Measurements from ENCODE around the gene SNX17.

Gene SNX17

DNA sequence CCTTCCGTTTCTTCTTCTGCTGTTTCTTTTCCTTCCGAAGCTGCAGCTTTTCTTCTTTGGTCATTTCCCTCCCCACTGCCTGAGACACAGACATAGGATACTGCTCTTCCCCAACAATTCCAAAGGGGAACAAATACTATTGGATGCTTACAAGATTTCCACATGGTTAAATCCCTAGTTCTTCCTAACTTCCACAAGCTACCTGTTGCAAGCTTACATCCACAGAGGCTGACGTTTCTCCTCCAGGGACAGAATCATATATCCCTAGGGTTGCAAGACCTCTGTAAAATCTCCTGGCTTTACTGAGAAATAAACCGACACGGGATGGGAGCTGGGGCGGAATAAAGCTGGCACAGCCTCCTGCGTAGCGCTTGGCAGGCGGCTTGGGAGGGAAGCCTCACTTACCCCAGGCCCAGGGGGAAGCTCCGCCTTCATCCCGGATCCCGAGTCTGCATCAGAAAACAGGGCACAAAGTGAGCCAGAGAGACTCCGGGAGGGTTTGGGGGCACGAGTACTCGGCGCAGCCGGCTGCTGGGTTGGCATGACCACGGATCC, 868 bp upstream of the SNX17 start:
- peak; percentile 43 for DNase-seq

DNA sequence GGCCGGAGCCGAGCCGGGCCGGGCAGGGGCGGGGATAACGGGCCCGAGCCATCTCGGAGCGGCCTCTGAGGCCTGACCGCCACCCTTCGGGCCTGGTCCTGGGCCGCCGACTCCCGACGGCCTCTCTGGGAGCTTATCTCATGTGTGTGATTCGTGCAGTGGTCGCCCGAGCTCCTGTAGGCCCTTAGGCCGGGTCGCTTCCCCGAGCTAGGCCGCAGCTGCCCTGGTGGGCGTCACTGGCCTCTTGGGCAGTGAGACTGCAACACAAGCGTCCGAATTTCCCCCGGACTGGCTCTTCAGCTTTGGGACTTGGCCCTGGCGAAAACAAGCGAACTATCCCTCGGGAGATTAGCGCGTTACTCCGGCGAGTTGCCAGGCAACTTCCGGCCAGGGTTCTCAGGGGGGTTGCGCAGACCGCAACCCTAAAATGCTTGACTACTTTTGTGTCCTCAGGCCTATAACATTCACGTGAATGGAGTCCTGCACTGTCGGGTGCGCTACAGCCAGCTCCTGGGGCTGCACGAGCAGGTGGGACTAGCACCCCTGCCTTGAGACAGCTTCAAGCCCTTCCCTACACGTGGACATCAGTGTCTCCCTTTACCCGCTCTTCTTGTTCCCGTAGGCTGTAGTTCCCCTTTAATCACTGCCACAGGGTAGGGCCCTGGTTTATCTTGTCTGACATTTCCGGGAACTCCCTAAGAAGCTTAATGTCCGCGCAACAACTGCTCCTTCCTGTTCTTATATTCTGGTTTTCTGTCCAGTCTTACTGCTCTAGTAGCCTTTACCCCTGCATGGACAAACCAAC, 602 bp downstream of the SNX17 start:
- peak; percentile 92 for DNase-seq

DNA sequence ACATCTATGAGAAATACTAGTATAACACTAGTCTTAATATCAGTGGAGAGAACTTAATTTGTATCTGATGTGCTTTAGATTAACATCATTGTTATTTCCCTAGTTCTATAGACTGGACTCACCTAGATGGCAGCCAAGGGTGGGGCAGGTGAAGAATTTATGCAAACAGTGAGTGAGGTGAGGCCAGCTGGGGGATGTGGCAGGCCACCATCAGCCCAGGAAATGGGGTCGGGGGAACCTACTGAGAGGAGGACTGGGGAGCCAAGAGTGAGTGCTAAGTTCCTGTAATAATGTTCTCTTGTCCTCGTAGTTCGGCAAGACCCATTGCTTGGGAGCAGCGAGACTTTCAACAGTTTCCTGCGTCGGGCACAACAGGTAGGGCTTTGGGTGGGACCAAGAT, 2.5 kb downstream of the SNX17 start:
- DNase-seq, result no peak

GRCh38 chr2:27373567-27373966, 3.2 kb downstream of the SNX17 start:
- peak; percentile 63 for DNase-seq

GRCh38 chr2:27375513-27376099, 5.2 kb downstream of the SNX17 start:
- DNase-seq, result no peak

GRCh38 chr2:27376151-27376865, 5.9 kb downstream of the SNX17 start:
- no peak for DNase-seq

DNA sequence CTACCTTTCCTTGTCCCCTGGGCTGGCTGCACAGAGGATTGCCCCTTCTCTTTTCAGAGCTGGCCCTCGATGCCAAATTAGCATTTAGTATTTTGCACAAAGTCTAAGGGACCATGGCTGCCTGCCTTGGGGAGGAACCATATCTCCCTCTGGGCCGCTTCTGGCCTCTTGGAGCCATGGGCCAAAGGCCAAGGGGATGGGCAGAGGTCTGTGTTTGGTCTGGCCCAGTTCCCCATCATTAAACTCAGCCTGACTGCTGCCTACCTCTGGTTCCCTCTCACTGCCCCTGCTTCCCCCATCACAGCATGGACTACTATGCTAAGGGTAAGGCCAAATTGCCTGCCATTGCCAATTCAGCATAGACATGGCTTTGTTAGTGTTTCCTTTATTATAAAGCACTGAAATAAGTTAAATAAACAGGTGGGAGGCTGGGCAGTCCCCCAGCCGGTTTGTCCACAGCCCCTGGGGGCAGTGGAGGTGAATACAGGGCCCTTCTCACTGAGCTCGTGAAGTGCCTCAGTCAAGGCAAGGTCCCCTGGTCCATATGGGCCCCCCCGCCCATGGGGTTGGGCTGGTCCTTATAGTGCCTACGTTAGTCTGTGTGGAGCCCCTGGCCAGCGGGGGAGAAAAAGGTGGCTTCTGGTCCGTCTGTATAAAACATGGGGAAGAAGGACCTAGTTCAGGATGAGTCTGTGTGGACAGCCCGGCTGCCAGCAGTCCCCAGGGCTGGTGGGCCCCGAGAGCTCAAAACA, 6.6 kb downstream of the SNX17 start:
- no peak for DNase-seq

DNA sequence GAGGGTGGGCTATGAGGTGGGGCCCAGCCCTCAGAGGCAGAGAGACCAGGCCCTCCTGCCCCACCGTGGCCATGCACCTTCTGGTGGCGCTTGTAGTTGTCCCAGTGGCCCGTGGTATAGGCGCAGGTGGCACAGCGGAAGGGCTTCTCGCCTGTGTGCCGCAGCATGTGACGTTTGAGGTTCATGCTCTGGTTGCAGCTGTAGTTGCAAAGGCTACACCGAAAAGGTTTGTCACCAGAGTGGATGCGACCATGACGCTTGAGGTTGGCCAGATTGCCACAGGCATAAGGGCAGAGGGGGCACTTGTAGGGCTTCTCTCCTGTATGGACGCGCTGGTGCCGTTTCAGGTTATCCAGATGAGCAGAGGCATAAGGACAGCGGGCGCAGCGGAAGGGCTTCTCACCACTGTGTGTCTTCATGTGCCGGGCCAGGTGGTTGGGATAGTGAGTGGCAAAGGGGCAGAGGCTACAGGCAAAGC, 7.2 kb downstream of the SNX17 start:
- no peak for DNase-seq

DNA sequence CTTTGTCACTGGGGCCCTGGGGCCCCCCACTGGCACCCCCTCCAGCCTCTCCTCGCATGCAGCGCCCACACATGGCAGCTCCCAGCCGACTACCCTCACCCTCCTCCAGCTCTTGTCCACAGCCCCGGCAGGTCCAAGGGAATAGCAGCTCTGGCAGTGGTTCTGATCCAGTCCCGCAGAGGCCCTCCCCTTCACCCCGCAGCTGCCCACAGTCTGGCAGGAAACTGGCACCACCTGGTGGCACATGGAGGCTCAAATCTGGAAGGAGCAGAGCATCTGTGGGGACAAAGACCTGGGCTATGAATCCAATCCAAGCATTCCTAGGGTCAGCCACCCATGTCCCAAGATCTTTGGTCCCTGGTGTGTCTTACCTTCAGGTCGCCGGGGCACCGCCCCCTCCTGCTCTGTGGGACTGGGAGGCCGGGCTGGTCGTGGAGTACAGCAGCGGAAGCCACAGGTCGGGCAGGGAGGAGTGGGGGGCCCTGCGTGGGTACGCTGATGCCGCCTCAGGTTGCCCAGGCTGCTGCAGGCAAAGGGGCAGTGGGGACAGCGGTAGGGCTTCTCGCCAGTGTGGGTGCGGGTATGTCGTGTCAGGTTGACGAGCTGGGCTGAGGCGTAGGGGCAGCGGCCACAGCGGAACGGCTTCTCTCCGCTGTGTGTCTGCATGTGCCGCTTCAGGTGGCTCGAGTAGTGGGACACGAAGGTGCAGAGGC, 7.8 kb downstream of the SNX17 start:
- DNase-seq, result no peak

- no peak for DNase-seq
These were observed 8.4 kb downstream of the SNX17 start for GRCh38 chr2:27378809-27379290.

- no peak for DNase-seq
These were observed 9.0 kb downstream of the SNX17 start for GRCh38 chr2:27379383-27379835.

- DNase-seq, result peak; percentile 67
These were observed 9.6 kb downstream of the SNX17 start for GRCh38 chr2:27379836-27380625.

- peak; percentile 97 for DNase-seq
These were observed 10.5 kb downstream of the SNX17 start, which contains the start of gene ZNF513 for GRCh38 chr2:27380626-27381545. ZNF513 (minus strand) TSS chr2:27380734; CDS start chr2:27380526, 208 bp downstream.

GRCh38 chr2:27381577-27382181, 11.3 kb downstream of the SNX17 start:
- no peak for DNase-seq

DNA sequence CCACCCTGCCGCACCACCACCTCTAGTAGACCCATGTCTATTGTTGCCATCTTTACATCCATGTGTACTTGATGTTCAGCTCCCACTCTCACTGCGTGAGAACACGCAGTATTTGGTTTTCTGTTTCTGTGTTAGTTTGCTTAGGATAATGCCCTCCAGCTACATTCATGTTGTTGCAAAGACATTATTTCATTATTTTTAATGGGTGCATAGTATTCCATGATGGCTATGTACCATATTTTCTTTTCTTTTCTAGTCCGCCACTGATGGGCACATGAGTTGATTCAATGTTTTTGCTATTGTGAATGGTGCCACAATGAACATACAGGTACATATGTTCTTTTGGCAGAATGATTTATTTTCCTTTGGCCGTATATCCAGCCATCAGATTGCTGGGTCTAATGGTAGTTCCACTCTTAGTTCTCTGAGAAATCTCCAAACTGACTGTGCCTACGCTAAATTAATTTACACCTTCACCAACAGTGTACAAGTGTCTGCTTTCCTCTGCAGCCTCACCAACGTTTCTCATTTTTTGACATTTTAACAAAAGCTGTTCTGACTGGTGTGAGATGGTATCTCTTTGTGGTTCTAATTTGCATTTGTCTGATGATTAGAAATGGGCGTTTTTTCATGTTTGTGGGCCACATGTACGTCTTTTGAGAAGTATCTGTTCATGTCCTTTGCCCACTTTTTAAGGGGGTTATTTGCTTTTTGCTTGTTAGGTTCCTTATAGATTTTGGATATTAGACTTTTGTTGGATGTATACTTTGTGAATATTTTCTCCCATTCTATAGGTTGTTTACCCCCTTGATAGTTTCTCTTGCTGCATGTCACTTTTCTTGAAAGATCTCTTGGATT, 20.6 kb downstream of the SNX17 start:
- no peak for DNase-seq

DNA sequence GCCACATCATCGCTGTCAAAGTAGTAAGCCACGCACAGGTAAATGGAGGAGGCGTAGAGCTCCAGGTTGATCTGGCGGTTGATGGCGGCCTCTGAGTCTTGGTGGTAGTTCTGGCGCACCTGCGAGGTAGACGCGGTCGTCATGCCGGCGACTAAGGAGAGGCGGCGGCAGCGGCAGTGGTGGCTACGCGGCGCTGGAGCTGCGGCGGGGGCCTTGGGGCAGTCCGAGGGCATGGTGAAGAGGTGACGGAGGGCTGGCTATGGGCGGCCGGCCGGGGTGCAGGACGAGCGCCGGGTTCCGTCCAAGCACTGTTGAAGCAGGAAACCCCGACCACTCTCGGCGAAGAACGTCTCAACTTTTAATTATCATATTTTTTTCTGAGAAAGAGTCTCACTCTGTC, 22.8 kb downstream of the SNX17 start:
- no peak for DNase-seq

GRCh38 chr2:27398962-27399361, 28.5 kb downstream of the SNX17 start:
- DNase-seq, result no peak
